Right lung (tissue), 10 donors: ENCODE results near the gene CCDC15. TPM values are rescaled to one million over a fixed set of nuclear protein-coding genes. Genes with fewer than 3 reads are reported as not detected.

ENCODE experiments used
- DNase-seq, 2 donors: peaks; one replicate each; pipeline ENCODE4 v3.0.0-alpha.2; 2013
- long read RNA-seq, 8 donors: transcript quantifications; one replicate each; lab custom pipeline, GENCODE V29; 2026
- polyA plus RNA-seq, 5 donors: library from polyadenylated mRNA; unstranded; fragments of 120-200 nt; gene quantifications; one replicate each; pipeline versions ENCODE4 v1.2.1 to v1.2.3, GENCODE V29; 2013; ENCODE audit warnings: inconsistent platforms in 1 of 5, low replicate concordance in 1 of 5; ENCODE audit not compliant: insufficient read length in 5 of 5, insufficient read depth in 1 of 5

CCDC15 gene, protein sequence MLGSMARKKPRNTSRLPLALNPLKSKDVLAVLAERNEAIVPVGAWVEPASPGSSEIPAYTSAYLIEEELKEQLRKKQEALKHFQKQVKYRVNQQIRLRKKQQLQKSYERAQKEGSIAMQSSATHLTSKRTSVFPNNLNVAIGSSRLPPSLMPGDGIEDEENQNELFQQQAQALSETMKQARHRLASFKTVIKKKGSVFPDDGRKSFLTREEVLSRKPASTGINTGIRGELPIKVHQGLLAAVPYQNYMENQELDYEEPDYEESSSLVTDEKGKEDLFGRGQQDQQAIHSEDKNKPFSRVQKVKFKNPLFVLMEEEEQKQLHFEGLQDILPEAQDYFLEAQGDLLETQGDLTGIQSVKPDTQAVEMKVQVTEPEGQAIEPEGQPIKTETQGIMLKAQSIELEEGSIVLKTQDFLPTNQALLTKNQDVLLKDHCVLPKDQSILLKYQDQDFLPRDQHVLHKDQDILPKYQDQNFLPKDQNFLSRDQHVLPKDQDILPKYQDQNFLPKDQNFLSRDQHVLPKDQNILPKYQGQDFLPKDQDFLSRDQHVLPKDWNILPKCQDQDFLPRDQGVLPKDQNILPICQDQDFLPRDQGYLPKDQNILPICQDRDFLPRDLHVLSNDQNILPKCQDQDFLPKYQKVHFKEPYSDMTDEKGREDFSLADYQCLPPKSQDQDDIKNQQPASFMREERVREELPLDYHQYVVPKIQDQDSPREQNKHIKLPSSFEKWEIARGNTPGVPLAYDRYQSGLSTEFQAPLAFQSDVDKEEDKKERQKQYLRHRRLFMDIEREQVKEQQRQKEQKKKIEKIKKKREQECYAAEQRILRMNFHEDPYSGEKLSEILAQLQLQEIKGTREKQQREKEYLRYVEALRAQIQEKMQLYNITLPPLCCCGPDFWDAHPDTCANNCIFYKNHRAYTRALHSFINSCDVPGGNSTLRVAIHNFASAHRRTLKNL
- 10 to 100 TPM in 1 of 5 donors, 1 to 10 TPM in 4; 4.4 to 10.0 (median 5.6) TPM for polyA plus RNA-seq
- long read RNA-seq, donor 1, partial matches to known transcripts, result 0 of 1 reads
- long read RNA-seq, donor 1, other reads (novel, unspliced or antisense), result 0 of 1 reads
- long read RNA-seq, donor 2, result 0 reads
- long read RNA-seq, donor 3, result 0 reads
- long read RNA-seq, donor 4, result 0 reads
- long read RNA-seq, donor 5, result 0 reads
- long read RNA-seq, donor 6, result 0 reads
- long read RNA-seq, donor 7, result 0 reads
- long read RNA-seq, donor 8, result 0 reads

DNA sequence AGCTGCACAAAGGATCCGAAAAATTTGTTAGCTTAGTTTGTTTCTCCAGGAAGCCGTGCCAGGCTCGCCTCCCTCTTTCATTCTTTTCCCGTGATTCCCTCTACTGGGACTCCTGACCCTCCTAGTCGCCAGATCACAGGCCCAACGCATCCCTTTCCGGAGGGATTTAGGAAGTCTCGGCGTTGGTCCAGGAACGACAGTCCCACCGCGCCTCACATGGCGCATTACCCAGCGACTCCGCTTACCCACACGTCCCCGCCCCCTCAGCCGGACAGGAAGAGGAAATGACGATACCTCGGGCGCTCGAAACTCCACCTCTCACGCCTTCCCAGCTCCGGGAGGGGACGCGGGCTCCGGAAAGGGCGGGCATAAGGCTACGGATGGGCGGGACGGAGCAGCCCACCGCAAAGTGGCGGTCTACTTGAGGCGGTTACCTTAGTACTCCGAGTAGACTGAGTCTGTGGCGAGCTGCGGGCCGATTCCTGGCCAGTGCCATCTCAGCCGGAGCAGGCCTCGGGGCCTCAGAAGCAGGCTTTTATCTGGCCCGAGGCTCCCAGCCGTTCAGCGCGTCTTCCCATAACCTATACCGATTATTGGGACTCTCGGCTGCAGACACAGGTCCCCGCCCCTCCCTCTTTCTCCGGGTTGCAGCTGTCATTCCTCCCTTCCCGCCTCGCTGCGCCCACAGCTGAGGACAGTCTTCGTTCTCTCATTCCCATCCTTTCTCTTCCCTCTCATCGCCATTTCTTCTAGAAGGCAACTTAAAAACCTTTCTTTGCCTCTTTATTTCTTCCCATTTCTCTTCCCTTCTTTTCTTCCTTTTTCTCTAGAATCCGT lies at the start of gene CCDC15:
Gene CCDC15 (plus strand): TSS at position 450 of the 837 bp plus-strand sequence. CDS start 531 bp downstream, outside the sequence.
- DNase-seq, result peak; percentile 97 to 98

DNA sequence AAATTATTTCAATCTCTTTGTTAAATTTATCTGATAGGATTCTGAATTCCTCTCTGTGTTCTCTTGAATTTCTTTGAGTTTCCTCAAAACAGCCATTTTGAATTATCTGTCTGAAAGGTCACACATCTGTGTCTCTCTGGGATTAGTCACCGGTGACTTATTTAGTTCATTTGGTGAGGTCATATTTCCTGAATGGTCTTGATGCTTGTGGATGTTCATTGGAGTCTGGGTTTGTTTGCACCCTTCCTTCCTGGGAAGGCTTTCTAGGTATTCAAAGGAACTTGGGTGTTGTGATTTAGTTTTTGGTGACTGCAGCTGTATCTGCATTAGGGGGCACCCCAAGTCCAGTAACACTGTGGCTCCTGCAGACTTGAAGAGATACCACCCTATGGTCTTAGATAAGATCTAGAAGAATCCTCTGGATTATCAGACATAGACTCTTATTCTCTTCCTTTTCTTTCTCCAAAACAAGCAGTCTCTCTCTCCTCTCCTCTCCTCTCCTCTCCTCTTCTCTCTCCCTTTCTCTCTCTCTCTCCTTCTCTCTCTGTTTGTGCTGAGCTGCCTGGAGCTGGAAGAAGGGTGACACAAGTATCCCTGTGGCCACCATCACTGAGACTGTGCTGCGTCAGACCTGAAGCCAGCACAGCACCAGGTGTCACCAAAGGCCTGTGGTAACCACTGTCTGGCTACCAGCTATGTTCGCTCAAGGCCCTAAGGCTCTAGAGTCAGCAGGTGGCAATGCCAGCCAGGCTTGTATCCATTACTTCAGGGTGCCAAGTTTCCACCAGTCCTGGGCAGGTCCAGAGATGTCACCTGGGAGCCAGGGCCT lies 38.2 kb upstream of the CCDC15 start:
- no peak for DNase-seq

DNA sequence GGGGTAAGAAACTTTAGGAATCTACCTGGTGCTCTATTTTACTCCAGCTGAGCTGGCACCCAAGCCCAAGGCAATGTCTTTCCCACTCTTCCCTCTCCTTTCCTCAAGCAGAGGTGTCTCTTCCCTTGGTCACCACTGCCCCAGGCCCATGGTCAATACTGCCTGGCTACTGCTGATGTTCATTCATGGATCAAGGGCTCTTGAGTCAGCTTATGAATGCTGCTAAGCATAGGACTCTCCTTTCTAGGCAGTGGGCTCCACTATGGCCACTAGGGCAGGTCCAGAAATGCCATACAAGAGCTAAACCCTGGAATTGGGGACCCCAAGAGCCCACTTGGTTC lies 37.7 kb upstream of the CCDC15 start:
- DNase-seq, result no peak

DNA sequence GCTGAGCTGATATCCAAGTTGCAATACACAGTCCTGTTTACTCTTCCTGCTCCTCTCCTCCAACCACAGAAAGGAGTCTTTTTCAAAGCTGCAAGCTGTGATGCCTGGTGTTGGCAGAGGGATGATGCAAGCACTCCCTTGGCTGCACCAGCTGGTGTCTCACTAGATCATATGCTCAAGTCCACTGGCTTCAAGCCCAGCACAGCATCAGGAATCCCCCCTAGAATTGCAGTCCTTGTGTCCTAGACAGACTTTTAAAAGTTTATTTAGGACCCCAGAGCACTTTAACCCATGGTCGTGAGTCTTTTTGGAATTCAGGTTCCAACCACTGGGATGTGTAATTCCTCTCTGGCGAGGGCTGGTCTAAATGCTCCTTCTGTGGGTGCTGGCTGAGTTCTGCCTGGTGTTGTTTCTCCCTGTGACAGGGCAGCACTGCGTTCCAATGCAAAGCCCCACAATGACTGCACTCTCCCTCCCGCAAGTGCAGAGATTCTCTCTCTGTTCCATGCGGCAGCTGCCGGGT lies 36.8 kb upstream of the CCDC15 start:
- no peak for DNase-seq

DNA sequence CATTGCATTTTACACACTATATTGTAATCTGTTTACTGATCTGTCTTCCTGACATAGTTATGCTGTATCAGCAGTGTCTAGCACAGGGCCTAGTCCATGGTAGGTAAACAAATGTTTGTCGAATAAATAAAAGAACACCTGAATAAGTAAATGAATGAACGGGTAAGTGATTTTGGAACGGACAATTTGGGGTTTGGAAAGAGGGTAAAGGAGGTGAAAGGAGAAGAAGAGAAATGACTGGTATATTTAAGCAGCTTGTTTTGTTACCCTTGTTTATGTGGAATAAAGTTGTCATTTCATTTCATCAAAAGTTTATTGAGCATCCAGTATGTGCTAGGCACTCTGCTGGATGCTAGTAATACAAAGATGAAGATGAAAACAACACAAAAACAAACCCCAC lies 35.1 kb upstream of the CCDC15 start, which contains the start of gene HEPN1:
Gene HEPN1 (plus strand): TSS at position 301 of the 400 bp plus-strand sequence.
- DNase-seq, result no peak

DNA sequence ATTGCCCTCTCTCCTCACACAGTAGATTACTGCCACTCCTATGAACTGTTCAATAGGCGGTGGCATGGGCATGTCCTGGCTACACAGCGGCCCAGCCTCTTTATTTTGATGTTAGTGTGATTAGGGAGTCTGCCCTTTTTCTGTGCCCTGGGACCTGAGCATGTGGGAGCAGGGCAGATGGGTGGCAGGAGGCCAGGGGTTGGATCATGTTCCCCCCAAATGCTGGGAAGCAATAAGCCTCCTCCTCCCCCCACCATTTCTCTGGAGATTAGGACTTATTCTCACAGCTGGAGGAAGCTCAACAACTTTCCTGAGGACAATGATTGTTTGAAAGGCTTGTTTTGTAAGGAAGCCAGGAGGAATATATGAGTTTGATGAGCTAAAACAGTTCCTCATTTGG lies 34.1 kb upstream of the CCDC15 start:
- DNase-seq, result no peak

GRCh38 chr11:124920356-124920755 lies 33.6 kb upstream of the CCDC15 start:
- no peak for DNase-seq

- peak; percentile 85 to 88 for DNase-seq
Measured at GRCh38 chr11:124920870-124921609, 33.0 kb upstream of the CCDC15 start.

DNA sequence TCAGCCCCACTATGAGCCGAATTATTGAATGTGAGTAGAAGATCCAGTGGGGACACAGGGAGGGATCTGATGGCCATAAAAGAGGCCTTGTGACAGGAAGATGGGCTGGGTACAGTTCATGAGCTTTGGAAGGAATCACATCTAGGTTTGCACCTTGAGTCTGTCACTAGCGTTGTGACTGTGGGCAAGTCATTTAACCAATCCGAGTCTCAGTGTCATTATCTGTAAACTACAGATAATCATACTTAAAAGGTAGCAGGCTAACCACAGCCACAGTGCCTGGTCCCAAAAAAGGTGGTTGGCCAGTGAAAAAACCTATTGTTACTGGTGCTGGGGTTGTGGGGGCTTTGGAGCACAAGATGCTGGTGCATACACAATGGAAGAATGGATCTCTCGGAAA lies 31.2 kb upstream of the CCDC15 start:
- no peak for DNase-seq

- DNase-seq, result no peak
Measured at GRCh38 chr11:124923296-124923695, 30.7 kb upstream of the CCDC15 start.

- no peak for DNase-seq
Measured at GRCh38 chr11:124928942-124929665, 24.9 kb upstream of the CCDC15 start.

GRCh38 chr11:124930799-124931198 lies 23.2 kb upstream of the CCDC15 start:
- DNase-seq, result no peak

DNA sequence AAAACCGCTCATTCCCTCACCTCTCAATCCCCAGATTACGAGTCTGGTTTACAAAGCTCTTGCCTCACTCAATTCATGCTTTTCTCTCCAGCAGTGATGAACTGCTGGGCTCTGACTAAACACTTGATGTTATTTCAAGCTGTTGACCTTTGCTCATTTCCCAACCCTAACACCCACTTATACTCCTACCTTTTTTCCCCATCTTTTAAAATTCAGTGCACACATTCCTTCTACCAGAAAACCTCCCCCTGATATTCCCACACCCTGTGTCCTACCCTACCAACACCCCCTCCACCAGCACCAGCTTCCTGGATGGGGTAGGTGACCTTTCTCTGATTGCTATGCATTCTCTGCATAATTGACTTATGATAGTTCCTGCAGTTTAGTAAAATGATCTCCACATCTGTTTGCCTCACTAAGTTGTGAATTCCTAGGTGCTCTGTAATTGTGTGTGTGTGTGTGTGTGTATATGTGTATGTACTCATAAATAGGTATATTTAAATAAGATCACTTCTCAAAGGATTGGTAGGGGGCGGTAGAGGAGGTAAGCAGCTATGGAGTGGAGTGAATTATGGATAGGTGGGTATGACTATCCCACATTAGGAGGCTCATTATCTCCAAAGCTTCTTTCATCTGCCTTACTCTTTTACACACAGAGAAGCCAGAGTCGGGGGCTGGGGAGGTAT lies 19.0 kb upstream of the CCDC15 start:
- DNase-seq, result no peak

GRCh38 chr11:124935548-124936514 lies 18.2 kb upstream of the CCDC15 start, which contains the start of gene HEPACAM:
TSS of gene HEPACAM (minus strand) at chr11:124936047. CDS start at chr11:124936006, 41 bp downstream.
- no peak for DNase-seq

- DNase-seq, result no peak
Measured at GRCh38 chr11:124937336-124937935, 16.6 kb upstream of the CCDC15 start.

GRCh38 chr11:124938206-124938765 lies 15.7 kb upstream of the CCDC15 start:
- DNase-seq, result no peak
